AML-193 (cell line): ENCODE data around the gene KRTAP10-3.

Experiments used
- DNase-seq, 2 experiments: peaks; one replicate each; lab custom pipeline; 2025; lab: John Stamatoyannopoulos, UW

KRTAP10-3 gene

GRCh38 chr21:44528634-44528995 lies 30.0 kb downstream of the KRTAP10-3 start:
- no peak for DNase-seq

- DNase-seq = no peak
Measured at GRCh38 chr21:44527983-44528633, 30.5 kb downstream of the KRTAP10-3 start.

- DNase-seq = no peak
Measured at GRCh38 chr21:44527156-44527982, 31.2 kb downstream of the KRTAP10-3 start.

- DNase-seq = no peak
Measured at GRCh38 chr21:44526096-44526997, 32.2 kb downstream of the KRTAP10-3 start.

- no peak for DNase-seq
Measured at GRCh38 chr21:44525391-44526095, 33.1 kb downstream of the KRTAP10-3 start.

GRCh38 chr21:44524414-44525371 lies 33.9 kb downstream of the KRTAP10-3 start:
- no peak for DNase-seq

GRCh38 chr21:44523567-44524413 lies 34.8 kb downstream of the KRTAP10-3 start:
- DNase-seq = no peak

GRCh38 chr21:44522753-44523204 lies 35.8 kb downstream of the KRTAP10-3 start:
- no peak for DNase-seq

- DNase-seq = no peak
Measured at GRCh38 chr21:44521928-44522752, 36.5 kb downstream of the KRTAP10-3 start.

- no peak for DNase-seq
Measured at GRCh38 chr21:44521301-44521927, 37.2 kb downstream of the KRTAP10-3 start.

- no peak for DNase-seq
Measured at GRCh38 chr21:44520326-44521300, 38.0 kb downstream of the KRTAP10-3 start.

- DNase-seq = no peak
Measured at GRCh38 chr21:44519346-44520325, 39.0 kb downstream of the KRTAP10-3 start.

GRCh38 chr21:44518686-44519085 lies 39.9 kb downstream of the KRTAP10-3 start:
- DNase-seq = no peak

GRCh38 chr21:44517175-44517899 lies 41.3 kb downstream of the KRTAP10-3 start:
- no peak for DNase-seq

- DNase-seq = no peak
Measured at GRCh38 chr21:44516828-44517174, 41.8 kb downstream of the KRTAP10-3 start.
